Inferior parietal cortex (tissue), 1 donor: ENCODE measurements around the gene FUT6.
"Not testable (repeated sequence)": the region's sequence is repeated elsewhere in the genome, so short reads cannot be mapped to it uniquely, and the experiment has no call there.

Experiments
- DNase-seq: peaks from one replicate; pipeline ENCODE4 v3.0.0-alpha.2; 2016; ENCODE audit errors: extremely low spot score

Gene FUT6, protein sequence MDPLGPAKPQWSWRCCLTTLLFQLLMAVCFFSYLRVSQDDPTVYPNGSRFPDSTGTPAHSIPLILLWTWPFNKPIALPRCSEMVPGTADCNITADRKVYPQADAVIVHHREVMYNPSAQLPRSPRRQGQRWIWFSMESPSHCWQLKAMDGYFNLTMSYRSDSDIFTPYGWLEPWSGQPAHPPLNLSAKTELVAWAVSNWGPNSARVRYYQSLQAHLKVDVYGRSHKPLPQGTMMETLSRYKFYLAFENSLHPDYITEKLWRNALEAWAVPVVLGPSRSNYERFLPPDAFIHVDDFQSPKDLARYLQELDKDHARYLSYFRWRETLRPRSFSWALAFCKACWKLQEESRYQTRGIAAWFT

DNA sequence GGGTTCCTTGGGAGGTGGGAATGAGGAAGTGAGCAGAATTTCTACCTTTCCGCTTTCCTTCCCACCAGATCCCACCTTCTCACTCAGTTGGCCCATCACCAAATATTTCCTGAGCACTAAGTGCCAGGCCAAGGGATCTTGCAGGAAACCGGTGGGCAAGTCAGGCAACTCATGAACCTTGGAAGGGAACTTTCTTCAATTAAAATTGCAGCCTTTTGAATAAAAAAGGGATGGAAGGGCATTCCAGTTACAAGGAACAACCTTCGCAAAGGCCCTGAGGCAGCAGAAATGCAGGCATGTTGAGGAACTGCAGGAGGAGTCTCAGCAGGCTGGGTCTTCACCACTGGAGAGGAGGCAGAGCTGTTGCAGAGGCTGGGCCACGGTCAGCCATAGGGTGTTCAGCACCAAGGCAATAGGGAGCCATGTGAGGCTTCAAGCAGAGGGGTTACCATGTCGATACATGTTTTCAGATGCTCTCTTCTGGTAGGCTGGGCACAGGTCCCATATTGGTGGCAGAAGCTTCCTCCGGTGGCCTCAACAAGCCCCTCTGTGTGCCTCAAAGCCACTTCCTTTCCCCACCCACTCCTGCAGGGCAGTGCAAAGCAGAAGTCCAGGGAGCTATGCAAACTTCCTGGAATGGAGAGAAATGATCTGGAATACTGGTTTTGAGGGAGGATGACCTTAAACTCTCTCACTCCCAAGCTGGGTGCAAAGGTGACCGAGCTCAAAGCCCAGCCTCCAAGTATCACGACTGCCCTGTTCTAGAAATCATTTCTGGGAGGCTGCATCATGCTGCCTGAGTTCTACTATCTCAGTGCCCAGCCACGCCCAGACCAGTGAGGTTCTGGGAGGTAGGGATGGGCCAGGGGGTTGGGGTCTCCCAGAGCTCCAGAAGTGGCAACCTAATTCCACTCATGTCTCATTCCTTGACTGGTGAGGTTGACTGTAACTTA lies at the start of gene FUT6:
TSS of gene FUT6 (minus strand) at position 638 of the 953 bp plus-strand sequence. CDS start 7,135 bp downstream, outside the sequence.
- no peak for DNase-seq

DNA sequence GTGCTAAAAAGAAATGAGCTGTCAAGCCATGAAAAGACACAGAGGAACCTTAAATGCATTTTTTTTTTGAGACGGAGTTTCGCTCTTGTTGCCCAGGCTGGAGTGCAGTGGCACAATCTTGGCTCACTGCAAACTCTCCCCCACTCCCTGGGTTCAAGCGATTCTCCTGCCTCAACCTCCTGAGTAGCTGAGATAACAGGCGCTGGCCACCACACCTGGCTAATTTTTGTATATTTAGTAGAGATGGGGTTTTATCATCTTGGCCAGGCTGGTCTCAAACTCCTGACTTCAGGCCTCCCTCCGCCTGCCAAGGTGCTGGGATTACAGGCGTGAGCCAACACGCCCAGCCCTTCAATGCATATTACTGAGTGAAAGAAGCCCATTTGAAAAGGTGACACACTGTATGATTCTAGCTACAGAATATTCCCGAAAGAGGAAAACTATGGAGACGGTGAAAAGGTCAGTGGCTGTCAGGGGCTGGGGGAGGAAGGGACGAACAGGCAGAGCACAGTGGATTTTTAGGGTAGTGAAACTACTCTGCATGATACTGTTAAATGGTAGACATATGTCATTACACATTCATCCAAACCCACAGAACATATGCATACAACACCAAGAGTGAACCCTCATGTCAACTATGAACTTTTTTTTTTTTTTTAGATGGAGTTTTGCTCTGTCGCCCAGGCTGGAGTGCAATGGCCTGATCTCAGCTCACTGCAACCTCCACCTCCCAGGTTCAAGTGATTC lies 44.7 kb upstream of the FUT6 start:
- DNase-seq, result not testable (repeated sequence)

GRCh38 chr19:5883157-5883873 lies 43.8 kb upstream of the FUT6 start:
- DNase-seq, result not testable (repeated sequence)

- DNase-seq, result no peak
Observed at GRCh38 chr19:5882421-5882968, 43.0 kb upstream of the FUT6 start.

- no peak for DNase-seq
Observed at GRCh38 chr19:5881543-5882299, 42.2 kb upstream of the FUT6 start.

GRCh38 chr19:5880604-5881078 lies 41.1 kb upstream of the FUT6 start:
- DNase-seq, result no peak

GRCh38 chr19:5880196-5880595 lies 40.7 kb upstream of the FUT6 start:
- DNase-seq, result no peak

DNA sequence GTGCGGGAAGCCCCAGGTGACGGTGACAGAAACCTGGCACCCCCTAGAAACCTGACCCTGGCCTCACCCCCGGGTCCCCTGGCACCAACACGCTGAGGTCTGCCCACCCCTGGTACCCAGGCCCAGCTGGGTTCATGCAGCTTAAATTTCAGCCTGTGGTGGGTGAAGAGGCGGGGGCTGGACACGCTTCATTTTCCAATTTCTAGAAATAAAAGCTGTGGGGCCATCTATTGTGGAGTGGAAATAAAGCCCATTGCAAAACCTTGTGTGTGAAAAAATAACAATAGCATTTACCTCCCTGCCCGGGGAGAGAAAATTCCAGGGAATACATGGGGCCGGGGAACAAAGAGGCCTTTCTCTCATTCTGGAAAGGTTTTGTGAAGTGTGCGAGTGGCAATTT lies 38.4 kb upstream of the FUT6 start:
- no peak for DNase-seq

DNA sequence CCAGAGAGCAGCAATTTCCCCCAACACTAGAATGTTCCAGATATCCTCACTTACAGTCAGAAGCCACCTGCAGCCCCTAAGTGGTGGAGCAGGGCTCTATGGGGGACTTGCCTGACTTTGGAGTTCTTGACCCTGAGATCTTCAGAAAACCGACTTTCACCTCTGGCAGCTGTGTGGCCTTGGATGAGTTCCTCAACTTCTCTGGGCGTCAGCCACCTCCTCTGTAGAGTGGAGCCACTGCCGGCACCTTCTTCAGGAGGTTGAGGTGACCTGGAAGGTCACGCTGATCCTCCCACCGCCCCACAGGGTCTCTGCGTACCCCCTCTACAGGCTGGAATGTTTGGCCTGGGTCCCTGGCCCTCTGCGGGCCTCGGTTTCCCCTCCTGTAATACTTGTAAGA lies 37.9 kb upstream of the FUT6 start:
- no peak for DNase-seq

- not testable (repeated sequence) for DNase-seq
Observed at GRCh38 chr19:5874496-5874895, 35.0 kb upstream of the FUT6 start.

- no peak for DNase-seq
Observed at GRCh38 chr19:5873617-5874199, 34.2 kb upstream of the FUT6 start.

GRCh38 chr19:5870986-5871394 lies 31.5 kb upstream of the FUT6 start:
- DNase-seq, result no peak

DNA sequence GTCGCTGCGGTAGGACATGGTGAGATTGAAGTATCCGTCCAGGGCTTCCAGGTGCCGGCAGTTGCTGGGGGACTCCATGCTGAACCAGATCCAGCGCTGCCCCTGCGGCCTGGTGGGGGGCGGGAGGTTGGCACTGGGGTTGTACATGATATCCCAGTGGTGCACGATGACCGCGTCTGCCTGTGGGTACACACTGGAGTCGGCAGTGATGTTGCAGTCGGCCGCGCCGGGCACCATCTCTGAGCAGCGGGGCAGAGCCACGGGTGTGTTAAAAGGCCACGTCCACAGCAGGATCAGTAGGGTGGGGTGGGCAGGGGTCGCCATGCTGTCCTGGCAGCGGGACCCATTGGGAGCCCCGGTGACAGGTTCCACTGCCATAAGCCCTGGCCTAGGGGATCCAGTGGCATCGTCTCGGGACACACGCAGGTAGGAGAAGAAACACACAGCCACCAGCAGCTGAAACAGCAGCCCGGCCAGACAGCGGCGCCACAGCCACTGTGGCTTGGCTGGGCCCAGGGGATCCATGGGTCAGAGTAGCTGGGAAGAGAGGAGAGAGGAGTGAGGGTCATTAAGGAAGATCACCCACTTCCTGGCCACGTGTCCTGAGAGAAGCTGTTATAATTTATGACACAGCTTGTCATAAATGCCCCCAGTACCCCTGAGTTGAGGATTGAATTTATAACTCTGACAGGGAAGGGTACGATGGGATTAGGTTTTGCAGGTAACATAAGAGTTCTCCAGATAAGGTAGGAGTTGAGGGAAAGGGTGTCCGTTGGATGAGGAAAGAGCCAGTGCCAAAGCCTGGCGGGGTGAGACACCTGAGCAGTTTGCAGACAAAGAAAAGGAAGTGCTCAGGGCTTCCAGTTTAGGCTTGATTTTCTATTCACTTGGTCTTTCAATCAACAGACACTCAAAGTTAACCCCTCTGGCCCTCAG lies 28.0 kb upstream of the FUT6 start:
- DNase-seq, result no peak

DNA sequence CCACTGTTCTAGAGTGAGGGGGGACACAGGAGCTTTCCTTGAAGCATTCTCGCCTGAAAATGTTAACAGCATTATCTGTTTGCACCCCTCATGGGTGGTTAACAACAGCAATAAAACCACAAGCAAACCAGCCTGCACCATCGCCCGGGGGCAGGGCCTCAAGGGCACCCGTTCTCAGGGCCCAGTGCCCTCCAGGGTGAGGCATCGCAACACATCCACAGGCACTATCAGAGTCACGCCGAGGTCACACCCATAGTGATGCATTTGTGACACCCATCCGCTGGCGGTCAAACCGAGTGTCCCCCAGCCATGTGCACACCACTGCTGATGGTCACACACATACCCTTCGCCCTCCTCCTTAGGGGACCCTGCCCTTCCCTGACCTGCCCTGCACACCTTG lies 26.3 kb upstream of the FUT6 start:
- no peak for DNase-seq

- no peak for DNase-seq
Observed at GRCh38 chr19:5864725-5865486, 25.4 kb upstream of the FUT6 start.

- no peak for DNase-seq
Observed at GRCh38 chr19:5864013-5864720, 24.7 kb upstream of the FUT6 start.

DNA sequence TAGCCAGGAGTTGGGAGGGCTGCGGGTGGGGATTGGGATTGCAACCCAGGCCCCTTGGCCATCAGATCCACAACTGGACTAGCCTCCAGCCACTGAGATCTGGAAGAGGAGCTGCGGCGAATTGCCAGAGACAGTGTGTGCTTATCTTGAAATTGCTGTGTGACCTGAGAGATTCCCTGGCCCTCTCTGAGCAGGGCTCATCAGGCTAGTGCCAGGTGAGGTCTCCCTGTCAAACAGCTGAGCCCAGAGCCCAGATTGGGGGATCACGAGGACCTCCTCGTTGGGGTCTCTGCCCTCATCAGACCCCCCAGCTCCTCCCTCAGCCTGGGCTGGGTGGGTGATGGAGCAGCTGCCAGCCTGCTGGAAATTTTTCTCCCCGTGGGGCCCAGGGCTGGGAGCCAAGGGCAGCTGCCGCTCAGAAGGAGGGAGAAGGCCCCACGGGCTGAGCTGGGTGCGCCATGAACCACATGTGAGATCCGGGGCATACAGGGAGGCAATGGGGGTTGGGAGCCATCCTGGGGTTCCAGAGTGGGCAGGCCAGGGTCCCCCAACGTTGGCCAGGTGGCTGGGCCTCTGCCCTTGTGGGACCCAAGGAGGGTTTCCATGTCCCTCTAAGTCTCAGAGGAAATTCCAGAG lies 23.6 kb upstream of the FUT6 start:
- DNase-seq, result no peak
